IMR-90 (cell line): Measurements from ENCODE around the gene PAXIP1. TPM values are rescaled to one million over a fixed set of nuclear protein-coding genes. Genes with fewer than 3 reads are reported as not detected.

ENCODE experiments used
- ATAC-seq: fragments of 200-7000 bp; cut with Tn5 transposase; 2 replicates; pipeline ENCODE4 v1.9.1; 2020; ENCODE audit warnings: low read depth, mild to moderate bottlenecking, moderate library complexity
- BruUV-seq: library from RNA; stranded (reverse); fragments of 400-500 nt; replicated peaks from 2 replicates; lab custom pipeline; 2021; lab: Mats Ljungman, UMichigan
- CTCF ChIA-PET: fragments of 300-600 bp; formaldehyde crosslinking; extraction: SDS; loops from one replicate; lab custom pipeline; 2021; ENCODE audit warnings: antibody characterized with exemption; lab: Yijun Ruan, JAX
- POLR2A ChIA-PET: fragments of 300-600 bp; sonication (Branson Sonifier 250); formaldehyde crosslinking; loops from one replicate; lab custom pipeline; 2022; ENCODE audit warnings: antibody characterized with exemption; ENCODE audit not compliant: unreplicated experiment; lab: Charles Lee
- DNase-seq: peaks from one replicate; pipeline ENCODE4 v3.0.0; 2013
- H2AFZ ChIP-seq: replicated peaks from 2 replicates; pipeline ENCODE3; 2013; ENCODE audit warnings: low read length, mild to moderate bottlenecking; ENCODE audit not compliant: poor library complexity
- H2AK5ac ChIP-seq: 2 replicates; pipeline ENCODE4 v1.6.1; 2013; ENCODE audit warnings: low read depth, low read length, inconsistent platforms
- H2AK9ac ChIP-seq: replicated peaks from 2 replicates; pipeline ENCODE3; 2013; ENCODE audit warnings: mild to moderate bottlenecking, low read depth, low read length, moderate library complexity; ENCODE audit not compliant: poor library complexity
- H2BK120ac ChIP-seq: 2 replicates; pipeline ENCODE4 v1.6.1; 2013; ENCODE audit warnings: low read depth, low read length, inconsistent platforms
- H2BK15ac ChIP-seq: 3 replicates; pipeline ENCODE4 v1.6.1; 2013; ENCODE audit warnings: low read depth, low read length, inconsistent platforms
- H2BK20ac ChIP-seq: 2 replicates; pipeline ENCODE4 v1.6.1; 2013; ENCODE audit warnings: low read depth, mild to moderate bottlenecking, inconsistent platforms, low read length, moderate library complexity
- H2BK5ac ChIP-seq: 2 replicates; pipeline ENCODE4 v1.6.1; 2013; ENCODE audit warnings: mild to moderate bottlenecking, low read depth, low read length, inconsistent platforms; ENCODE audit not compliant: poor library complexity, severe bottlenecking
- H3K14ac ChIP-seq: replicated peaks from 2 replicates; pipeline ENCODE4 v1.6.1; 2013; ENCODE audit warnings: low read depth, low read length, inconsistent platforms
- H3K18ac ChIP-seq: 2 replicates; pipeline ENCODE4 v1.6.1; 2013; ENCODE audit warnings: low read depth, low read length, control low read depth
- H3K23ac ChIP-seq: 2 replicates; pipeline ENCODE4 v1.6.1; 2013; ENCODE audit warnings: low read depth, low read length, inconsistent platforms
- H3K27ac ChIP-seq: 2 replicates; pipeline ENCODE4 v1.5.1; 2013; ENCODE audit warnings: mild to moderate bottlenecking, control low read depth, low read length; ENCODE audit not compliant: insufficient read depth
- H3K27me3 ChIP-seq: 2 replicates; pipeline ENCODE4 v1.6.1; 2013; ENCODE audit warnings: low read length; ENCODE audit not compliant: control insufficient read depth, insufficient read depth
- H3K36me3 ChIP-seq: 2 replicates; pipeline ENCODE4 v1.6.1; 2013; ENCODE audit warnings: low read length, mixed read lengths; ENCODE audit not compliant: control insufficient read depth, insufficient read depth
- H3K4ac ChIP-seq: 2 replicates; pipeline ENCODE4 v1.6.1; 2013; ENCODE audit warnings: low read depth, low read length, inconsistent platforms
- H3K4me1 ChIP-seq: 2 replicates; pipeline ENCODE4 v1.6.1; 2013; ENCODE audit warnings: low read length, mixed read lengths; ENCODE audit not compliant: control insufficient read depth, insufficient read depth
- H3K4me2 ChIP-seq: 2 replicates; pipeline ENCODE4 v1.6.1; 2013; ENCODE audit warnings: low read depth, mild to moderate bottlenecking, control low read depth, low read length, moderate library complexity
- H3K4me3 ChIP-seq: 2 replicates; pipeline ENCODE4 v1.5.1; 2013; ENCODE audit warnings: low read depth, mild to moderate bottlenecking, control low read depth, low read length, moderate library complexity; ENCODE audit not compliant: insufficient read depth
- H3K56ac ChIP-seq: 2 replicates; pipeline ENCODE4 v1.6.1; 2013; ENCODE audit warnings: low read length, inconsistent platforms; ENCODE audit not compliant: insufficient read depth; ENCODE audit errors: extremely low read depth
- H3K79me1 ChIP-seq, 2 experiments: 2 replicates each; pipeline ENCODE4 v1.6.1; 2013; ENCODE audit warnings: low read length in 2 of 2, inconsistent platforms in 1 of 2, low read depth in 1 of 2
- H3K9ac ChIP-seq: 2 replicates; pipeline ENCODE4 v1.6.1; 2013; ENCODE audit warnings: low read depth, low read length, control low read depth
- H3K9me1 ChIP-seq: 2 replicates; pipeline ENCODE4 v1.6.1; 2013; ENCODE audit warnings: low read length, inconsistent platforms; ENCODE audit not compliant: insufficient read depth
- H3K9me3 ChIP-seq: 2 replicates; pipeline ENCODE4 v1.6.1; 2013; ENCODE audit warnings: low read length; ENCODE audit not compliant: control insufficient read depth, insufficient read depth
- H4K20me1 ChIP-seq: 2 replicates; pipeline ENCODE4 v1.6.1; 2013; ENCODE audit warnings: low read length, inconsistent platforms; ENCODE audit not compliant: insufficient read depth
- H4K5ac ChIP-seq: 2 replicates; pipeline ENCODE4 v1.6.1; 2013; ENCODE audit warnings: mild to moderate bottlenecking, low read depth, low read length, control low read depth
- H4K8ac ChIP-seq, 2 experiments: 2 replicates each; pipeline ENCODE4 v1.6.1; 2013; ENCODE audit warnings: low read depth in 2 of 2, low read length in 2 of 2, control low read depth in 1 of 2, inconsistent platforms in 1 of 2
- H4K91ac ChIP-seq: 2 replicates; pipeline ENCODE4 v1.6.1; 2013; ENCODE audit warnings: low read depth, low read length, inconsistent platforms; ENCODE audit not compliant: insufficient read depth
- BHLHE40 ChIP-seq: fragments of 150-350 bp; IDR thresholded peaks from 2 replicates; pipeline ENCODE4 v1.6.1; 2016; ENCODE audit warnings: mild to moderate bottlenecking, low read depth, low read length
- FOS ChIP-seq: fragments of 150-350 bp; IDR thresholded peaks from 2 replicates; pipeline ENCODE4 v1.6.1; 2016; ENCODE audit warnings: low read depth, low read length
- MAFK ChIP-seq: IDR thresholded peaks from 2 replicates; pipeline ENCODE4 v1.6.1; 2012; ENCODE audit warnings: low read depth, low read length, improper control_type of control experiment
- NFE2L2 ChIP-seq: fragments of 150-350 bp; IDR thresholded peaks from 2 replicates; pipeline ENCODE4 v1.6.1; 2016; ENCODE audit warnings: low read depth, mild to moderate bottlenecking, low read length
- POLR2A ChIP-seq: IDR thresholded peaks from 2 replicates; pipeline ENCODE4 v1.6.1; 2012; ENCODE audit warnings: mild to moderate bottlenecking, low read depth, low read length
- RAD21 ChIP-seq: IDR thresholded peaks from 2 replicates; pipeline ENCODE4 v1.6.1; 2012; ENCODE audit warnings: low read length, improper control_type of control experiment
- RFX5 ChIP-seq: IDR thresholded peaks from 2 replicates; pipeline ENCODE4 v1.8.0; 2012; ENCODE audit warnings: low read depth, mild to moderate bottlenecking, low read length, moderate library complexity
- SMC3 ChIP-seq: fragments of 150-350 bp; IDR thresholded peaks from 2 replicates; pipeline ENCODE4 v1.6.1; 2016; ENCODE audit warnings: low read depth, mild to moderate bottlenecking, antibody characterized with exemption, low read length, moderate library complexity
- WGBS, 2 experiments: methylation state at CpG; one replicate each; pipeline versions ENCODE4 v1.1.5 to v1.1.7; 2013; ENCODE audit warnings: missing lambda C conversion rate in 2 of 2; ENCODE audit not compliant: insufficient read length in 1 of 2; ENCODE audit errors: extremely low coverage in 2 of 2; 5-methylcytosine and 5-hydroxymethylcytosine counted together
- dilution Hi-C: fragments of 300-500 bp; cut with HindIII; formaldehyde crosslinking; loops from one replicate; pipeline ENCODE4 v1.14.3; 2018; ENCODE audit warnings: low sequenced_read_pairs; ENCODE audit not compliant: unreplicated experiment
- in situ Hi-C: fragments of 300-500 bp; cut with MboI; formaldehyde crosslinking; loops from 3 replicates; pipeline ENCODE4 v1.14.3; 2019; ENCODE audit warnings: low sequenced_read_pairs, inconsistent platforms, mixed read lengths
- intact Hi-C: fragments of 100-400 bp; cut with micrococcal nuclease; formaldehyde crosslinking; loops from 2 replicates; pipeline ENCODE4 v1.10.0; 2022
- polyA plus RNA-seq, 3 experiments: library from polyadenylated mRNA; depleted of rRNA; stranded (reverse); fragments of >200 nt; gene quantifications; 2 replicates each; pipeline ENCODE4 v1.2.3, GENCODE V29; 2012; ENCODE audit warnings: low replicate concordance in 1 of 3
- total RNA-seq: library from RNA; depleted of rRNA; stranded (reverse); fragments of >200 nt; gene quantifications from 2 replicates; pipeline ENCODE4 v1.2.3, GENCODE V29; 2012
- TF ChIP-seq, protein P1 (sequence below): conservative IDR thresholded peaks from 2 replicates; pipeline ENCODE4 v1.5.1; 2012; ENCODE audit warnings: mild to moderate bottlenecking, low read depth, low read length, improper control_type of control experiment

PAXIP1 gene
- total and polyA plus RNA-seq, 2 of the 4 experiments (the other 2 are of a cell fraction), result 7.3 to 8.7 TPM

DNA sequence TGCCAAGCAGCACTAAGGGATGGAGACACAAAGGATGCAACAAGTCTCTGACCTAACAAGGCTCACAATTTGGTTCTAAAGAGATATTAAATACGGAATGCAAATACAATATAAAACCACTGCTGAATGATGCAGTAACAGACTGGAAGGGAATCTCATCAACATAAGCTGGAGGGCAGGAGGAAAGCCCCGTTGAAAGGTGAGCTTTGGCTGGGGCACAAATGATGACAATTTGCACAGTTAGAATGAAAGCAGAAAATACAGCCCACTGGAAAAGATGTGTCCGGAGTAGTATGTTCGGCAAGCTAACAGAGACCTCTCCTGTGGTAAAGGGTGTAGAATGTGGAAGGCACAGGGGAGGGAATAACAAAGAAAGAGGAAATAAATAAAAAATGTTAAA, 26.1 kb downstream of the PAXIP1 start:
- DNase-seq, result no peak
- no peak overlapping the region for H2AK5ac ChIP-seq
- in situ Hi-C loops, result no loop called here
- H3K23ac ChIP-seq, result no peak overlapping the region
- TF ChIP-seq SMC3 (no peak), MAFK (no peak), NFE2L2 (no peak), RFX5 (no peak), FOS (no peak), POLR2A (no peak), BHLHE40 (no peak), RAD21 (no peak)
- TF ChIP-seq, protein P1, sequence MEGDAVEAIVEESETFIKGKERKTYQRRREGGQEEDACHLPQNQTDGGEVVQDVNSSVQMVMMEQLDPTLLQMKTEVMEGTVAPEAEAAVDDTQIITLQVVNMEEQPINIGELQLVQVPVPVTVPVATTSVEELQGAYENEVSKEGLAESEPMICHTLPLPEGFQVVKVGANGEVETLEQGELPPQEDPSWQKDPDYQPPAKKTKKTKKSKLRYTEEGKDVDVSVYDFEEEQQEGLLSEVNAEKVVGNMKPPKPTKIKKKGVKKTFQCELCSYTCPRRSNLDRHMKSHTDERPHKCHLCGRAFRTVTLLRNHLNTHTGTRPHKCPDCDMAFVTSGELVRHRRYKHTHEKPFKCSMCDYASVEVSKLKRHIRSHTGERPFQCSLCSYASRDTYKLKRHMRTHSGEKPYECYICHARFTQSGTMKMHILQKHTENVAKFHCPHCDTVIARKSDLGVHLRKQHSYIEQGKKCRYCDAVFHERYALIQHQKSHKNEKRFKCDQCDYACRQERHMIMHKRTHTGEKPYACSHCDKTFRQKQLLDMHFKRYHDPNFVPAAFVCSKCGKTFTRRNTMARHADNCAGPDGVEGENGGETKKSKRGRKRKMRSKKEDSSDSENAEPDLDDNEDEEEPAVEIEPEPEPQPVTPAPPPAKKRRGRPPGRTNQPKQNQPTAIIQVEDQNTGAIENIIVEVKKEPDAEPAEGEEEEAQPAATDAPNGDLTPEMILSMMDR, result no peak
- H4K91ac ChIP-seq, result no peak overlapping the region
- H4K8ac ChIP-seq, result no peak overlapping the region
- no peaks in the 10 kb centered on the region for H3K27me3 ChIP-seq
- no peak overlapping the region for H3K14ac ChIP-seq
- no peaks in the 10 kb centered on the region for H3K9me3 ChIP-seq
- H3K18ac ChIP-seq, result no peak overlapping the region
- no peak overlapping the region for H2BK15ac ChIP-seq
- CTCF ChIA-PET, result no interaction called here
- H3K9me1 ChIP-seq, result peaks cover 4% of the 10 kb centered on the region; the same call in 1 of the 2 replicates
- no peak overlapping the region for H2AK9ac ChIP-seq
- H2AFZ ChIP-seq, result no peak overlapping the region
- POLR2A ChIA-PET, result no interaction called here
- H3K79me1 ChIP-seq, result peaks cover 0 to 3% of the 10 kb centered on the region in 2 experiments; a peak in 2 of 4 replicates
- intact Hi-C loops, result no loop called here
- no peaks in the 10 kb centered on the region for H4K20me1 ChIP-seq
- H3K4me2 ChIP-seq, result no peak overlapping the region
- H3K9ac ChIP-seq, result no peak overlapping the region
- no peaks in the 10 kb centered on the region for H3K4me1 ChIP-seq
- H4K5ac ChIP-seq, result no peak overlapping the region
- H3K4ac ChIP-seq, result no peak overlapping the region
- 83% methylated on average over 1 of the region's 4 CpGs; no CpG with 5 or more reads in 1 of the 2 experiments for WGBS, 2 experiments
- H2BK120ac ChIP-seq, result no peak overlapping the region
- H3K36me3 ChIP-seq, result peaks cover 14% of the 10 kb centered on the region
- no peak overlapping the region for H2BK20ac ChIP-seq
- dilution Hi-C loops, result no loop called here
- no TSS peak for BruUV-seq
- H3K27ac ChIP-seq, result no peak overlapping the region
- no peak overlapping the region for H3K4me3 ChIP-seq
- H2BK5ac ChIP-seq, result no peak overlapping the region
- H3K56ac ChIP-seq, result no peak overlapping the region
- no peak for ATAC-seq
